ENCODE measurements around the gene TBL1XR1. TPM values are rescaled to one million over a fixed set of nuclear protein-coding genes. Genes with fewer than 3 reads are reported as not detected.
"Not testable (repeated sequence)": the region's sequence is repeated elsewhere in the genome, so short reads cannot be mapped to it uniquely, and the experiment has no call there.

The TBL1XR1 gene
- total and polyA plus RNA-seq, 2 of the 8 experiments (the other 6 are each of a cell fraction or from before 2014, with no cell fraction given) = 28.1 to 147 TPM

- H2BK20ac ChIP-seq (ENCODE audit: low read length); H2AFZ ChIP-seq (ENCODE audit: low read length); DNase-seq (ENCODE audit: low read depth in 1 of 2, low spot score in 2 of 2); H3K14ac ChIP-seq (ENCODE audit: insufficient read length); H3K27me3 ChIP-seq (replicated peaks in 1 of 4; ENCODE audit: control insufficient read depth in 3 of 4, extremely low read depth in 1 of 4, insufficient read depth in 3 of 4, low read length in 3 of 4); H3K4me3 ChIP-seq (ENCODE audit: extremely low read depth in 1 of 4, insufficient read depth in 2 of 4, low read depth in 3 of 4, low read length in 4 of 4); CTCF ChIA-PET (ENCODE audit: partially characterized antibody); H2BK15ac ChIP-seq (ENCODE audit: low read length); H4K5ac ChIP-seq (ENCODE audit: insufficient read length, low read depth, low read length); H3K79me2 ChIP-seq (ENCODE audit: control insufficient read depth in 1 of 2, insufficient read depth in 2 of 2, low read length in 2 of 2); H2BK5ac ChIP-seq (ENCODE audit: low read depth, low read length); FAIRE-seq; H3K9ac ChIP-seq (replicated peaks in 1 of 4; ENCODE audit: extremely low read depth in 1 of 4, low read depth in 3 of 4, low read length in 3 of 4); H3K23ac ChIP-seq (ENCODE audit: insufficient read length); H2AK5ac ChIP-seq (ENCODE audit: low read depth, low read length); H4K91ac ChIP-seq (replicated peaks; ENCODE audit: insufficient read length, low read length); H3K18ac ChIP-seq (ENCODE audit: extremely low read depth, low read length); H3K23me2 ChIP-seq (ENCODE audit: low read depth, low read length); H3K4ac ChIP-seq (replicated peaks; ENCODE audit: insufficient read length, low read depth, low read length); H3K36me3 ChIP-seq (ENCODE audit: control insufficient read depth in 2 of 4, insufficient read depth in 4 of 4, low read length in 3 of 4); H3K79me1 ChIP-seq (ENCODE audit: low read depth, low read length); H2BK120ac ChIP-seq (replicated peaks; ENCODE audit: low read depth, low read length); POLR2A ChIA-PET (ENCODE audit: partially characterized antibody); H2BK12ac ChIP-seq (ENCODE audit: low read depth, low read length); H3K4me2 ChIP-seq (ENCODE audit: insufficient read depth in 1 of 2, low read depth in 2 of 2, low read length in 2 of 2); H4K8ac ChIP-seq (ENCODE audit: extremely low read depth, insufficient read depth, low read length); H3K56ac ChIP-seq (replicated peaks; ENCODE audit: insufficient read length, low read depth, low read length); H3K27ac ChIP-seq (ENCODE audit: low read depth, low read length); H4K20me1 ChIP-seq (replicated peaks in 1 of 2; ENCODE audit: control insufficient read depth in 1 of 2, insufficient read depth in 2 of 2, low read length in 2 of 2): not testable (repeated sequence)
- 94% methylated on average over 4 of the region's 4 CpGs; no CpG with 5 or more reads in 1 of the 2 experiments for WGBS, 2 experiments (ENCODE audit: extremely low coverage in 1 of 2, insufficient coverage in 1 of 2, insufficient read length in 1 of 2, insufficient replicate concordance in 2 of 2, low coverage in 1 of 2, low lambda C conversion rate in 2 of 2, missing lambda C conversion rate in 1 of 2)
- Histone ChIP-seq H3K4me1 (replicated peaks in 1 of 4; ENCODE audit: control insufficient read depth in 3 of 4, insufficient read depth in 4 of 4, low read length in 3 of 4) (peaks cover 5 to 14% (median 9%) of the 10 kb centered on the region in 4 experiments; a peak in 4 of 7 replicates), H3K9me3 (ENCODE audit: insufficient read depth in 2 of 2, low read depth in 1 of 2, low read length in 1 of 2) (peaks cover 8 to 11% of the 10 kb centered on the region in 2 experiments; a peak in 3 of 4 replicates)
Measured at GRCh38 chr3:177203016-177203415, 5.7 kb upstream of the TBL1XR1 start.

All from H1 (cell line).